ENCODE measurements around the gene PTCD2.

Gene PTCD2

GRCh38 chr5:72307968-72308852 is 12.0 kb upstream of the PTCD2 start:
- Histone ChIP-seq H3K9me2 (replicated peaks; ENCODE audit: low read depth, low read length) (no peaks in the 10 kb centered on the region), H3F3A (ENCODE audit: low read depth) (peaks cover 11% of the 10 kb centered on the region; the same call in 1 of the 2 replicates), H3K4me2 (ENCODE audit: low read depth, low read length, poor library complexity, severe bottlenecking) (peak overlapping the region; percentile 90), H3K4me1 (ENCODE audit: insufficient read depth, low read length, poor library complexity, severe bottlenecking) (peaks cover 49% of the 10 kb centered on the region), H2AFZ (ENCODE audit: low read length) (peak overlapping the region; percentile 73), H3K27me3 (ENCODE audit: insufficient read depth, low read length, poor library complexity, severe bottlenecking) (no peaks in the 10 kb centered on the region), H3K79me2 (ENCODE audit: insufficient read depth, low read length) (peaks cover 45% of the 10 kb centered on the region), H4K20me1 (ENCODE audit: insufficient read depth, low read length, poor library complexity, severe bottlenecking) (no peaks in the 10 kb centered on the region), H3K36me3 (ENCODE audit: insufficient read depth, low read length) (peaks cover 19% of the 10 kb centered on the region; the same call in 1 of the 2 replicates), H3K4me3 (ENCODE audit: low read length, poor library complexity, severe bottlenecking) (peak overlapping the region; percentile 88), H3K9me3 (ENCODE audit: insufficient read depth, low read depth, low read length) (no peaks in the 10 kb centered on the region), H3K9ac (ENCODE audit: low read depth, low read length, poor library complexity, severe bottlenecking) (peak overlapping the region; percentile 99)
- TF ChIP-seq EZH2phosphoT487 (IDR thresholded peaks at IDR 0.05; ENCODE audit: borderline replicate concordance) (no peak), CTCF (conservative IDR thresholded peaks at IDR 0.05; ENCODE audit: low read length) (peak; percentile 83)

GRCh38 chr5:72308853-72309191 is 11.4 kb upstream of the PTCD2 start:
- TF ChIP-seq EZH2phosphoT487 (IDR thresholded peaks at IDR 0.05; ENCODE audit: borderline replicate concordance), result no peak
- no peak for TF ChIP-seq CTCF (conservative IDR thresholded peaks at IDR 0.05; ENCODE audit: low read length)
- H3K4me1 ChIP-seq (ENCODE audit: insufficient read depth, low read length, poor library complexity, severe bottlenecking), result peaks cover 50% of the 10 kb centered on the region
- H3K9ac ChIP-seq (ENCODE audit: low read depth, low read length, poor library complexity, severe bottlenecking), result peak overlapping the region; percentile 79
- H3K4me3 ChIP-seq (ENCODE audit: low read length, poor library complexity, severe bottlenecking), result peak overlapping the region; percentile 43
- peak overlapping the region; percentile 57 for H3K4me2 ChIP-seq (ENCODE audit: low read depth, low read length, poor library complexity, severe bottlenecking)
- H3K9me2 ChIP-seq (replicated peaks; ENCODE audit: low read depth, low read length), result no peaks in the 10 kb centered on the region
- H3K79me2 ChIP-seq (ENCODE audit: insufficient read depth, low read length), result peaks cover 43% of the 10 kb centered on the region
- no peaks in the 10 kb centered on the region for H3K9me3 ChIP-seq (ENCODE audit: insufficient read depth, low read depth, low read length)
- H2AFZ ChIP-seq (ENCODE audit: low read length), result peak overlapping the region; percentile 73
- H3K27me3 ChIP-seq (ENCODE audit: insufficient read depth, low read length, poor library complexity, severe bottlenecking), result no peaks in the 10 kb centered on the region
- peaks cover 11% of the 10 kb centered on the region; the same call in 1 of the 2 replicates for H3F3A ChIP-seq (ENCODE audit: low read depth)
- H3K36me3 ChIP-seq (ENCODE audit: insufficient read depth, low read length), result peaks cover 19% of the 10 kb centered on the region; the same call in 1 of the 2 replicates
- no peaks in the 10 kb centered on the region for H4K20me1 ChIP-seq (ENCODE audit: insufficient read depth, low read length, poor library complexity, severe bottlenecking)

- H3K79me2 ChIP-seq (ENCODE audit: insufficient read depth, low read length), result peaks cover 22% of the 10 kb centered on the region
Observed at GRCh38 chr5:72313141-72313540, 7.0 kb upstream of the PTCD2 start.

More at GRCh38 chr5:72313141-72313540, 7.0 kb upstream of the PTCD2 start:
- H3K9me3 ChIP-seq (ENCODE audit: insufficient read depth, low read depth, low read length), result no peaks in the 10 kb centered on the region
- peaks cover 19% of the 10 kb centered on the region; the same call in 1 of the 2 replicates for H3K36me3 ChIP-seq (ENCODE audit: insufficient read depth, low read length)
- H3F3A ChIP-seq (ENCODE audit: low read depth), result no peaks in the 10 kb centered on the region
- no peak for TF ChIP-seq EZH2phosphoT487 (IDR thresholded peaks at IDR 0.05; ENCODE audit: borderline replicate concordance)
- TF ChIP-seq CTCF (conservative IDR thresholded peaks at IDR 0.05; ENCODE audit: low read length), result no peak
- H2AFZ ChIP-seq (ENCODE audit: low read length), result no peak overlapping the region
- no peak overlapping the region for H3K9ac ChIP-seq (ENCODE audit: low read depth, low read length, poor library complexity, severe bottlenecking)
- H3K4me2 ChIP-seq (ENCODE audit: low read depth, low read length, poor library complexity, severe bottlenecking), result no peak overlapping the region
- H3K4me3 ChIP-seq (ENCODE audit: low read length, poor library complexity, severe bottlenecking), result no peak overlapping the region
- H3K4me1 ChIP-seq (ENCODE audit: insufficient read depth, low read length, poor library complexity, severe bottlenecking), result peaks cover 21% of the 10 kb centered on the region
- peaks cover 7% of the 10 kb centered on the region for H4K20me1 ChIP-seq (ENCODE audit: insufficient read depth, low read length, poor library complexity, severe bottlenecking)
- H3K9me2 ChIP-seq (replicated peaks; ENCODE audit: low read depth, low read length), result no peaks in the 10 kb centered on the region
- no peaks in the 10 kb centered on the region for H3K27me3 ChIP-seq (ENCODE audit: insufficient read depth, low read length, poor library complexity, severe bottlenecking)
